Calu3 (cell line): ENCODE results near the gene PROK1. TPM values are rescaled to one million over a fixed set of nuclear protein-coding genes. Genes with fewer than 3 reads are reported as not detected.

ENCODE experiments used
- BruUV-seq: library from RNA; stranded (reverse); fragments of 400-500 nt; replicated peaks from 2 replicates; lab custom pipeline; 2021; lab: Mats Ljungman, UMichigan
- CTCF ChIA-PET: fragments of 300-600 bp; sonication (Branson Sonifier 250); formaldehyde crosslinking; loops from one replicate; lab custom pipeline; 2022; ENCODE audit warnings: antibody characterized with exemption; lab: Charles Lee
- DNase-seq: peaks from one replicate; pipeline ENCODE4 v3.0.0; 2022
- H3K27ac Mint-ChIP-seq: one replicate; pipeline ENCODE4 v1.8.0; 2022; ENCODE audit warnings: mixed read lengths; ENCODE audit not compliant: unreplicated experiment
- H3K27me3 Mint-ChIP-seq: one replicate; pipeline ENCODE4 v1.8.0; 2022; ENCODE audit warnings: mixed read lengths; ENCODE audit not compliant: unreplicated experiment
- H3K36me3 Mint-ChIP-seq: one replicate; pipeline ENCODE4 v1.8.0; 2022; ENCODE audit warnings: mild to moderate bottlenecking, moderate library complexity, mixed read lengths; ENCODE audit not compliant: insufficient read depth, unreplicated experiment
- H3K4me1 Mint-ChIP-seq: one replicate; pipeline ENCODE4 v1.8.0; 2022; ENCODE audit warnings: mild to moderate bottlenecking, low read depth, mixed read lengths; ENCODE audit not compliant: unreplicated experiment
- H3K4me3 Mint-ChIP-seq: one replicate; pipeline ENCODE4 v1.8.0; 2022; ENCODE audit warnings: mild to moderate bottlenecking, low read depth, moderate library complexity, mixed read lengths; ENCODE audit not compliant: unreplicated experiment
- H3K9me3 Mint-ChIP-seq: one replicate; pipeline ENCODE4 v1.8.0; 2022; ENCODE audit warnings: low read depth, mixed read lengths; ENCODE audit not compliant: unreplicated experiment
- CTCF ChIP-seq: fragments of 200-600 bp; IDR thresholded peaks from one replicate; pipeline ENCODE4 v1.8.0; 2022; ENCODE audit warnings: antibody characterized with exemption; ENCODE audit not compliant: unreplicated experiment
- intact Hi-C: fragments of 100-400 bp; cut with micrococcal nuclease; formaldehyde crosslinking; loops from one replicate; pipeline ENCODE4 v1.10.0; 2022; ENCODE audit not compliant: unreplicated experiment
- total RNA-seq: library from RNA; stranded (reverse); gene quantifications from 2 replicates; pipeline ENCODE4 v1.2.3, GENCODE V29; 2022

Gene PROK1
- total RNA-seq, 1 experiment from 2014 or later = not detected

- CTCF ChIA-PET = interaction anchor here (1.7 kb wide), 1 partner anchor 14 kb away, joined by 3 read pairs; no protein-coding TSS in a partner anchor
- DNase-seq = no peak
- H3K27me3 Mint-ChIP-seq = peaks cover 24% of the 10 kb centered on the region
- intact Hi-C loops = no loop called here
- H3K36me3 Mint-ChIP-seq = no peaks in the 10 kb centered on the region
- H3K4me3 Mint-ChIP-seq = no peak overlapping the region
- H3K9me3 Mint-ChIP-seq = no peaks in the 10 kb centered on the region
- no peak for TF ChIP-seq CTCF
- H3K27ac Mint-ChIP-seq = no peak overlapping the region
- no TSS peak for BruUV-seq
- peaks cover 22% of the 10 kb centered on the region for H3K4me1 Mint-ChIP-seq
These were observed 31.1 kb downstream of the PROK1 start for GRCh38 chr1:110481968-110482623.

DNA sequence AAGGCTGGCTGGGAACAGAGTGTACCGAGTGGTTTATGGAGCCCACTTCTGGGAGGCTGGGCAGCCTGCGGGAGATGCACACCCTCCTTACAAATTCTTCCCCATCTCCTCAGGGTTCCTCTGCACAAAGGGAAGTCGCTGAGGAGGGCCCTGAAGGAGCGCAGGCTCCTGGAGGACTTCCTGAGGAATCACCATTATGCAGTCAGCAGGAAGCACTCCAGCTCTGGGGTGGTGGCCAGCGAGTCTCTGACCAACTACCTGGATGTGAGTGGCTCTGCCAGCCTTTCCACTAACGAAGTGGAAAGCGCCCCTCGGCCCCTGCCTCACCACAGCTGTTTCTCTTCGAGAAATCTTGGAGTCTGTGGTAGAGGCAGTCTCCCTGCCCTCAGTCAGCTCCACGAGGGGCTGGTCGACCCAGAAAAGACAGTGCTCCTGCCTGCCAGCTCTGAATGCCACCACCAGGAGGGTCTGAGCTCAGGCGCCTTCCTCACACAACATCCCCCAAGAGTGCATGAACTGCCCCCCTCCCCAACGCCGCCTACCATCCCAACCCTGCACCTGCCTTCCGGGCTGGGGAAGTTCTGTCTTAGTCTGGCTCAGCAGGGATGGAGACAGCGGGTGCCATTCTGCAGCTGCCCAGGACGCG lies 31.8 kb downstream of the PROK1 start:
- no peaks in the 10 kb centered on the region for H3K36me3 Mint-ChIP-seq
- TF ChIP-seq CTCF = no peak
- H3K27me3 Mint-ChIP-seq = peaks cover 24% of the 10 kb centered on the region
- H3K9me3 Mint-ChIP-seq = no peaks in the 10 kb centered on the region
- no peak overlapping the region for H3K4me3 Mint-ChIP-seq
- DNase-seq = no peak
- CTCF ChIA-PET = interaction anchor here (1.7 kb wide), 1 partner anchor 13 kb away, joined by 3 read pairs; no protein-coding TSS in a partner anchor
- no TSS peak for BruUV-seq
- H3K4me1 Mint-ChIP-seq = peaks cover 22% of the 10 kb centered on the region
- intact Hi-C loops = no loop called here
- no peak overlapping the region for H3K27ac Mint-ChIP-seq

DNA sequence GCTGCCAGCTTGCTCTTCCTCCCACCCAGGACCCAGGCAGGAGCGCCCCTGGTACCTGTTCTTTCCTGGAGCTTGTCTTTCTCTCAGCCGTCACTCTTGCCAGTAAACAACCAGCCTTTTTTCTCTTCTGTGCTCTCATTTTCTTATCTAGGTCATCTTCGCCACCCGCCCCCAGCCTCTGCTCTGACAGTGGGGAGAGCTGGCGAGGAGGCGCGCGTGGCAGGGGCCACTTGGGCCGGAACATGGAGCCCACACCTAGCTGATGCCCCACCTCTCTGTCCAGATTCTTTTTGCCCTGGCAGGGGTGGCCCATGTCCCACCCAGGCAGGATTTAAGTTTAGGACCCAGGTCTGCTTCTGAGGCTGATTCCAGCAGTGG lies 32.3 kb downstream of the PROK1 start:
- DNase-seq = no peak
- no peak overlapping the region for H3K27ac Mint-ChIP-seq
- no peak for TF ChIP-seq CTCF
- H3K4me3 Mint-ChIP-seq = no peak overlapping the region
- intact Hi-C loops = no loop called here
- no peaks in the 10 kb centered on the region for H3K36me3 Mint-ChIP-seq
- CTCF ChIA-PET = interaction anchor here (1.7 kb wide), 1 partner anchor 13 kb away, joined by 3 read pairs; no protein-coding TSS in a partner anchor
- no TSS peak for BruUV-seq
- H3K27me3 Mint-ChIP-seq = peaks cover 24% of the 10 kb centered on the region
- H3K4me1 Mint-ChIP-seq = peaks cover 22% of the 10 kb centered on the region
- H3K9me3 Mint-ChIP-seq = no peaks in the 10 kb centered on the region

- TF ChIP-seq CTCF = no peak
- Mint-ChIP-seq H3K36me3 (no peaks in the 10 kb centered on the region), H3K27ac (no peak overlapping the region), H3K9me3 (no peaks in the 10 kb centered on the region), H3K4me3 (no peak overlapping the region), H3K27me3 (peaks cover 24% of the 10 kb centered on the region), H3K4me1 (peaks cover 15% of the 10 kb centered on the region)
- BruUV-seq = no TSS peak
- intact Hi-C loops = no loop called here
- CTCF ChIA-PET = no interaction called here
- DNase-seq = no peak
These were observed 33.9 kb downstream of the PROK1 start for GRCh38 chr1:110484801-110485200.
